ENCODE data around the gene PTPRCAP.

PTPRCAP gene

DNA sequence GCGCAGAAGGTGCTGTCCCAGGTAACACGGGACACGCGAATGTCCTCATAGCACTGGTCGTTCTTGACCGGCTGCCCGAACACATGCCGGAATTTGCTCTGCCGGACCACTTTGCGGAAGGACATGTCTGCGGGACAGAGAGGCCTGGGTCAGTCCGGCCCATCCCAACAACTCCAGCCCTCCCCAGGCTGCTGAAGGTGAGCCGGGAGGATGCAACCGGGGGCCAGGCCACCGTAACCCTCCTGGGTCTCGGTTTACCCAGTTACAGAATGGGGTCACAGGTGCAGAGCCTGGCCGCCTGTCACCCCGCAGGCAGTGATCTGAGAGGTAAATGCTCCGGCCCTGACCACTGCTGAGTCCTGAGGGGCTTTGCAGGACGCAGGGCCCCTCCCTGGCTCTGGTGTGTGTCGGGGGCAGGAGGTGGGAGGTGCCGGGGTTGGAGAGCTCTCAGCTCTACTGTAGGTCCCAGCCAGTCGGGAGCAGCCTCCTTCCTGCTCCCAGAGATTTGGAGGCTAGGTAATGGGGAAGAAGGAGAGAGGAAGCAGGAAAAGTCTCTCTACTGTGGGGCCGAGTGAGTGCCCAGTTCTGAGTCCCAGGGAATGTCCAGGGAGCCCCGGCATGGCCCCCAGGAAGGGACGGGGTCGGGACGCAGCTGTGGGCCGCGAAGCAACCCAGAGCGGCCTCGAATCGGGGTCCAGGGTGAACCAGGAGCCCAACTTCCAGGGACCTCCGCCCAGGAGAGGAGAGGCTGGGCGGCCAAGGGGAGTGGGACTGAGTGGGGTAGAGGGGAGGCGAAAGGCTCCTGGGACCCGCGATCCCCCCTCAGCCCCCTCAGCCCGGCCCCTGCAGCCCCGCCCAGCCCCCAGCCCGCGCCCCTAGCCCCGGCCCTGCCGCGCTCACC, 5.3 kb upstream of the PTPRCAP start:
- H3K4me3 ChIP-seq (ENCODE audit: low read depth, low read length) = peak overlapping the region; percentile 85
- TF ChIP-seq, protein P1, sequence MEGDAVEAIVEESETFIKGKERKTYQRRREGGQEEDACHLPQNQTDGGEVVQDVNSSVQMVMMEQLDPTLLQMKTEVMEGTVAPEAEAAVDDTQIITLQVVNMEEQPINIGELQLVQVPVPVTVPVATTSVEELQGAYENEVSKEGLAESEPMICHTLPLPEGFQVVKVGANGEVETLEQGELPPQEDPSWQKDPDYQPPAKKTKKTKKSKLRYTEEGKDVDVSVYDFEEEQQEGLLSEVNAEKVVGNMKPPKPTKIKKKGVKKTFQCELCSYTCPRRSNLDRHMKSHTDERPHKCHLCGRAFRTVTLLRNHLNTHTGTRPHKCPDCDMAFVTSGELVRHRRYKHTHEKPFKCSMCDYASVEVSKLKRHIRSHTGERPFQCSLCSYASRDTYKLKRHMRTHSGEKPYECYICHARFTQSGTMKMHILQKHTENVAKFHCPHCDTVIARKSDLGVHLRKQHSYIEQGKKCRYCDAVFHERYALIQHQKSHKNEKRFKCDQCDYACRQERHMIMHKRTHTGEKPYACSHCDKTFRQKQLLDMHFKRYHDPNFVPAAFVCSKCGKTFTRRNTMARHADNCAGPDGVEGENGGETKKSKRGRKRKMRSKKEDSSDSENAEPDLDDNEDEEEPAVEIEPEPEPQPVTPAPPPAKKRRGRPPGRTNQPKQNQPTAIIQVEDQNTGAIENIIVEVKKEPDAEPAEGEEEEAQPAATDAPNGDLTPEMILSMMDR (IDR thresholded peaks at IDR 0.05; ENCODE audit: insufficient read depth, low read length, missing control alignments) = no peak
- no peak for DNase-seq (ENCODE audit: low read depth, low spot score)
- ChIA-PET POLR2A (interaction anchor here (0.6 to 1.0 kb wide), 3 partner anchors 10 to 62 kb away, joined by 3 to 6 read pairs (median 5); no protein-coding TSS in a partner anchor), CTCF (no interaction called here)

DNA sequence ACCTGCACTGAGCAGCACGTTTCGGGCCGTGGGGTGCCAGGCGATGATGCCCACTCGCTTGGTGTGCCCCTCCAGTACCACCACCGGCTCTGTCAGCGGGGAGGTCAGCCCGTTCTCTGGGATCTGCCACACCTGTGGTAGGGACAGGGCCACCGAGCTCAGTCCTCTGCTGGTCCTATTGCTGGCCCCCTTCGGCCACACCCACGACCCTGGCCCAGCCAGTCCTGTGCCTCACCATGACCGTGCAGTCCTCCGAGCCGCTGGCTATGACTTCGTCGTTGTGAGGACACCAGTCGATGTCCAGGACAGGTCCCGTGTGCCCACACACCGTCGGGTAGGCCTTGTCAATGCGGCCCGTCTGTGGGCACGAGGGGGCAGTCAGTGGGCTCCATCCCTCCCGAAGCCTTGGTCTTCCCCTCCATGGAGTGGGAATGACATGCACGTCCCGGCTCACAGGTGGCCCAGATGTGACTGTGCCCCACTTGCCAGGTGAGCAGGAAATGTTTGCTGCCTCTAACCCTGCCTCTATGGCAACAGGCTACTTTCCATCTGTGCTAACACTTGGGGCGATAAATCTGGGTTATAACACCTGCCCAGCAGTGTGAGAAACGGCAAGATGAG, 4.4 kb upstream of the PTPRCAP start:
- CTCF ChIA-PET = no interaction called here
- no peak for DNase-seq (ENCODE audit: low read depth, low spot score)
- peak overlapping the region; percentile 85 for H3K4me3 ChIP-seq (ENCODE audit: low read depth, low read length)
- TF ChIP-seq, protein P1 (IDR thresholded peaks at IDR 0.05; ENCODE audit: insufficient read depth, low read length, missing control alignments) = no peak
- POLR2A ChIA-PET = no interaction called here

- no peak for DNase-seq (ENCODE audit: low read depth, low spot score)
- POLR2A ChIA-PET = no interaction called here
- TF ChIP-seq, protein P1 (IDR thresholded peaks at IDR 0.05; ENCODE audit: insufficient read depth, low read length, missing control alignments) = no peak
- no peak overlapping the region for H3K4me3 ChIP-seq (ENCODE audit: low read depth, low read length)
- CTCF ChIA-PET = no interaction called here
Observed at GRCh38 chr11:67441098-67441563, 3.6 kb upstream of the PTPRCAP start.

DNA sequence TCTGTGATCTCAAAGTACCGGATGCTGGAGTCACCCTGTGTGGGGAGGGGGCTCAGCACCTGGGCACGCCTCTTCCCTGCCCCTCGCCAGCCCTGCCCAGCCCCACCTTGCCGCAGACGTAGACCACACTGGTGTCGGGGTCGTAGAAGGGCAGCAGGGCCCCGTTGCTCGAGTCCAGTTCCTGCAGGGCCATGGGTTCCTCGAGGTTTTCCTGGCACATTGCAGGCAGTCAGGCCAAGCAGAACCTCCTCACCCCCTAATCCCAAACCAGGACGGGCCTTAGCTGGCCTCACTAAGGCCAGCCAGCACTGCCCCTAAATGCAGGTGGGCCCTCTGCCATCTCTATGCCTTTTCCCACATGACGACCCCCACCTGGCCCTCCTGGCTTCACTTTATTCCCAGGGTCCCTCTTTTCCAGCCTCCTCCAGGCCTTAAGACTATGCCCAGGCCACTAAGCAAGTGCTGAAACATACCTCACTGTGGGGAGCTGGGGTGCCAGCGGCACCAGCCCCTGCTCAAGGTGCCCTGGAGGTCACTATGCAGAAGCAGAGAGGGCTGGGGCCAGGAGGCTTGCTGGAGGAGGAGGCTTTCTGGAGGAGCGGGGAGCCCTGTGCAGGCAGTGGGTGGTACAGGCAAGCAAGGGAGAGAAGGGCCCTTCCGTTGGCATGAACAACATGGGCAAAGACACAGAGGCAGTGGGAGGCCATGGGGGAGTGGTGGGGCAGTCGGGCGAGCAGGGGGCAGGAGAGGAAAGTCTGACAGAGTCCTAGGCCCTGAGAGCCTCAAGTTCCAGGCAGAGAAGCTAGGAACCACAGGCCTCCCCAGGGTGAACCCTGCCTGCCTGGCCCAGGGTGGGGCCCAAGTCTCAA, 3.0 kb upstream of the PTPRCAP start:
- TF ChIP-seq, protein P1 (IDR thresholded peaks at IDR 0.05; ENCODE audit: insufficient read depth, low read length, missing control alignments) = no peak
- H3K4me3 ChIP-seq (ENCODE audit: low read depth, low read length) = no peak overlapping the region
- ChIA-PET POLR2A (no interaction called here), CTCF (no interaction called here)
- DNase-seq (ENCODE audit: low read depth, low spot score) = no peak

- TF ChIP-seq, protein P1 (IDR thresholded peaks at IDR 0.05; ENCODE audit: insufficient read depth, low read length, missing control alignments) = peak; percentile 38
- CTCF ChIA-PET = interaction anchor here (0.8 to 2.1 kb wide), 2 partner anchors 11 to 29 kb away, joined by 3 to 9 read pairs; partner anchors contain the start of gene RPS6KB2
- H3K4me3 ChIP-seq (ENCODE audit: low read depth, low read length) = no peak overlapping the region
- POLR2A ChIA-PET = no interaction called here
- no peak for DNase-seq (ENCODE audit: low read depth, low spot score)
Observed at GRCh38 chr11:67439321-67440228, 2.1 kb upstream of the PTPRCAP start.
